HEK293T (cell line): ENCODE data around the gene ADGRA3.

Experiments used
- ARNT ChIP-seq: fragments of 450-650 bp; IDR thresholded peaks from 2 replicates; pipeline ENCODE4 v1.6.1; 2017; ENCODE audit warnings: mild to moderate bottlenecking
- CTBP1 ChIP-seq: fragments of 450-650 bp; IDR thresholded peaks from 2 replicates; pipeline ENCODE4 v1.6.1; 2016; ENCODE audit warnings: borderline replicate concordance
- FOXA1 ChIP-seq: fragments of 450-650 bp; IDR thresholded peaks from 2 replicates; pipeline ENCODE4 v1.6.1; 2016; ENCODE audit warnings: mild to moderate bottlenecking
- FOXK2 ChIP-seq: fragments of 450-650 bp; IDR thresholded peaks from 2 replicates; pipeline ENCODE4 v1.6.1; 2016; ENCODE audit warnings: mild to moderate bottlenecking
- FOXM1 ChIP-seq: fragments of 450-650 bp; IDR thresholded peaks from 2 replicates; pipeline ENCODE4 v1.6.1; 2017; ENCODE audit warnings: mild to moderate bottlenecking, borderline replicate concordance
- HDGF ChIP-seq: fragments of 450-650 bp; IDR thresholded peaks from 2 replicates; pipeline ENCODE4 v1.6.1; 2017; ENCODE audit warnings: antibody characterized with exemption, borderline replicate concordance
- L3MBTL2 ChIP-seq: fragments of 450-650 bp; conservative IDR thresholded peaks from 2 replicates; pipeline ENCODE4 v1.6.1; 2016; ENCODE audit warnings: mild to moderate bottlenecking
- LEF1 ChIP-seq: fragments of 450-650 bp; IDR thresholded peaks from 2 replicates; pipeline ENCODE4 v1.6.1; 2017; ENCODE audit warnings: mild to moderate bottlenecking, borderline replicate concordance
- NFRKB ChIP-seq: fragments of 450-650 bp; IDR thresholded peaks from 2 replicates; pipeline ENCODE4 v1.6.1; 2016; ENCODE audit warnings: mild to moderate bottlenecking, moderate library complexity
- SP1 ChIP-seq: fragments of 450-650 bp; IDR thresholded peaks from 2 replicates; pipeline ENCODE4 v1.6.1; 2017
- SUZ12 ChIP-seq: fragments of 450-650 bp; IDR thresholded peaks from 2 replicates; pipeline ENCODE4 v1.6.1; 2016; ENCODE audit warnings: mild to moderate bottlenecking
- ZNF384 ChIP-seq: fragments of 450-650 bp; IDR thresholded peaks from 2 replicates; pipeline ENCODE4 v1.6.1; 2016

- no peak for TF ChIP-seq FOXK2
- no peak for TF ChIP-seq ARNT
- TF ChIP-seq HDGF: no peak
- no peak for TF ChIP-seq SUZ12
- no peak for TF ChIP-seq SP1
- no peak for TF ChIP-seq NFRKB
- no peak for TF ChIP-seq FOXM1
- no peak for TF ChIP-seq ZNF384
- no peak for TF ChIP-seq FOXA1
- TF ChIP-seq L3MBTL2: no peak
- TF ChIP-seq CTBP1: no peak
- TF ChIP-seq LEF1: no peak
Measured at GRCh38 chr4:22491939-22492338, 23.9 kb downstream of the ADGRA3 start.
